K562 (cell line): Measurements from ENCODE around the gene LY6G6F. TPM values are rescaled to one million over a fixed set of nuclear protein-coding genes. Genes with fewer than 3 reads are reported as not detected.

Experiments
- CBFB ChIP-seq: sonication (generic); formaldehyde crosslinking; IDR thresholded peaks from 2 replicates; pipeline ENCODE4 v1.4.0; 2020; ENCODE audit warnings: mild to moderate bottlenecking, missing genetic modification reagents
- CC2D1A ChIP-seq: fragments of 450-650 bp; IDR thresholded peaks from 2 replicates; pipeline ENCODE4 v1.6.1; 2017; ENCODE audit warnings: mild to moderate bottlenecking
- FOXA3 ChIP-seq, 2 experiments: fragments of 450-650 bp in 1 of 2; sonication (generic) in 1 of 2; formaldehyde crosslinking; IDR thresholded peaks in 1 of 2; conservative IDR thresholded peaks in 1 of 2; 2 replicates each; pipeline versions ENCODE4 v1.4.0 to v1.8.0; 2020 to 2022; ENCODE audit warnings: mild to moderate bottlenecking in 2 of 2, missing genetic modification reagents in 1 of 2
- FOXO4 ChIP-seq: fragments of 450-650 bp; formaldehyde crosslinking; IDR thresholded peaks from 2 replicates; pipeline ENCODE4 v1.4.0; 2020; ENCODE audit warnings: mild to moderate bottlenecking, moderate library complexity
- JUND ChIP-seq, 2 experiments: IDR thresholded peaks; 2 replicates in 1 of 2; 3 replicates in 1 of 2; pipeline ENCODE4 v1.6.1; 2011; ENCODE audit warnings: borderline replicate concordance in 2 of 2, low read depth in 2 of 2, low read length in 2 of 2, improper control_type of control experiment in 1 of 2, missing biosample characterization in 1 of 2, missing genetic modification characterization in 1 of 2, missing genetic modification reagents in 1 of 2
- MYBL2 ChIP-seq, 2 experiments: fragments of 450-650 bp in 1 of 2; sonication (generic) in 1 of 2; formaldehyde crosslinking in 1 of 2; IDR thresholded peaks; 2 replicates each; pipeline versions ENCODE4 v1.6.1 to v1.8.1; 2017 to 2022; ENCODE audit warnings: borderline replicate concordance in 1 of 2, inconsistent platforms in 1 of 2, low read depth in 1 of 2, mild to moderate bottlenecking in 1 of 2, missing genetic modification reagents in 1 of 2, moderate library complexity in 1 of 2
- PHF21A ChIP-seq: fragments of 450-650 bp; IDR thresholded peaks from 2 replicates; pipeline ENCODE4 v1.6.1; 2017; ENCODE audit warnings: low read depth, borderline replicate concordance
- SIRT6 ChIP-seq: IDR thresholded peaks from one replicate; pipeline ENCODE4 v1.6.1; 2012; ENCODE audit warnings: low read depth, mild to moderate bottlenecking, control low read depth, inconsistent platforms, low read length, moderate library complexity
- ZBTB34 ChIP-seq: fragments of 250-450 bp; sonication (Bioruptor Pico); IDR thresholded peaks from 2 replicates; pipeline ENCODE4 v1.8.0; 2021; ENCODE audit warnings: mild to moderate bottlenecking, moderate library complexity
- ZNF76 ChIP-seq: fragments of 250-450 bp; sonication (Bioruptor Pico); IDR thresholded peaks from 2 replicates; pipeline ENCODE4 v1.4.0; 2020; ENCODE audit warnings: mild to moderate bottlenecking, moderate library complexity, borderline replicate concordance
- polyA plus RNA-seq, 8 experiments: library from polyadenylated mRNA; depleted of rRNA in 4 of 8; stranded (reverse) in 5 of 8; unstranded in 3 of 8; fragments of >200 nt; fragmentation: Nextera tagmentation in 2 of 8; fragmentation: Illumina TruSeq in 1 of 8; extraction: Ambion mirVana in 2 of 8; extraction: Trizol in 1 of 8; gene quantifications; 2 replicates each; pipeline versions ENCODE4 v1.2.1 to v1.2.3, GENCODE V29; 2011 to 2014; ENCODE audit warnings: inconsistent platforms in 1 of 8, missing spikeins in 1 of 8
- total RNA-seq, 7 experiments: library from RNA; depleted of rRNA in 6 of 7; stranded (reverse); fragments of >200 nt in 6 of 7; fragmentation: Illumina TruSeq in 2 of 7; extraction: Trizol in 2 of 7; gene quantifications; 2 replicates each; pipeline versions ENCODE4 v1.2.1 to v1.2.3, GENCODE V29; 2011 to 2021; ENCODE audit warnings: low replicate concordance in 1 of 7
- TF ChIP-seq, protein P1 (sequence below): sonication (generic); formaldehyde crosslinking; IDR thresholded peaks from 2 replicates; pipeline ENCODE4 v1.8.1; 2023; ENCODE audit warnings: mild to moderate bottlenecking, missing genetic modification reagents, moderate library complexity

The LY6G6F gene
- total and polyA plus RNA-seq, 9 of the 15 experiments (the other 6 are each of a cell fraction or from before 2014, with no cell fraction given) = 0.14 to 0.50 (median 0.28) TPM; not detected in 2

DNA sequence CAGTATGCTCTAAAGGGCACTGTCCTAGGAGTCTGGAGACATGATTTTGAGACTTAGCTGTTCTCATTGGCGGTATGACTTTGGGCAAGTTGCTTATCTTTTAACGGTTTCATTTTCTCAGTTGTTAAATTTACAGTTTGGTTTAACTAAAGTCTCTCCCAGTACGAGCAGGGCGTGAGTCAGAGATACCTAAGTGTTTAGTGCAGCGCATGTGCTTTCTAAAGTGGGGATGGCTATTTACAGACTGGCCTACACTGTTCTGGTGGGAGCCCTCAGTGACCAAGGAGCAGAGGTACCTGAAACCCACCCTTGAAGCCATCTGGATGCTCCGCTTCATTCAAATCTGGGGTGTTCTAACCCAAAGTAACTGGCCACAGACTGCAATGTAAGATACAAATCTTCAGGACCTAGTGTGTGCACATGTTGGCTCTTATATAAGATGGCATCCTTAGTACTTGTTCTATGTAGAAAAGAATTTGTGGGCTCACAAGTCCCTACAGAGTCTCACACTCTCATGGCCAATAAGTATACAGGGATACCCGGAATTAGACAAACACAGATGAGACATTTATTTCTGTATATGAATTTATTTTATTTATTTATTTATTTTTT is 43.9 kb downstream of the LY6G6F start (continued):
- peak; percentile 66; the same call in 1 of the 2 replicates for TF ChIP-seq FOXO4 (CRISPR knock-in tag)
- peak; percentile 52 for TF ChIP-seq JUND (IDR thresholded peaks at IDR 0.05; ENCODE audit: borderline replicate concordance, low read depth, low read length)
- peak; percentile 34; the same call in 1 of the 3 replicates for TF ChIP-seq JUND (tag; IDR thresholded peaks at IDR 0.05; ENCODE audit: borderline replicate concordance, low read depth, low read length)
- TF ChIP-seq FOXA3 (CRISPR knock-in tag; conservative IDR thresholded peaks at IDR 0.05 in 1 of 2, IDR thresholded peaks at IDR 0.05 in 1 of 2) = peak in 1 of 2 experiments; percentile 75; a peak in 1 of 4 replicates
- no peak for TF ChIP-seq CBFB (CRISPR knock-in tag)
- no peak for TF ChIP-seq ZNF76 (CRISPR knock-in tag)
- TF ChIP-seq, protein P1, sequence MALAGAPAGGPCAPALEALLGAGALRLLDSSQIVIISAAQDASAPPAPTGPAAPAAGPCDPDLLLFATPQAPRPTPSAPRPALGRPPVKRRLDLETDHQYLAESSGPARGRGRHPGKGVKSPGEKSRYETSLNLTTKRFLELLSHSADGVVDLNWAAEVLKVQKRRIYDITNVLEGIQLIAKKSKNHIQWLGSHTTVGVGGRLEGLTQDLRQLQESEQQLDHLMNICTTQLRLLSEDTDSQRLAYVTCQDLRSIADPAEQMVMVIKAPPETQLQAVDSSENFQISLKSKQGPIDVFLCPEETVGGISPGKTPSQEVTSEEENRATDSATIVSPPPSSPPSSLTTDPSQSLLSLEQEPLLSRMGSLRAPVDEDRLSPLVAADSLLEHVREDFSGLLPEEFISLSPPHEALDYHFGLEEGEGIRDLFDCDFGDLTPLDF (CRISPR knock-in tag) = no peak
- no peak for TF ChIP-seq SIRT6
- no peak for TF ChIP-seq CC2D1A
- TF ChIP-seq PHF21A = no peak; the same call in 1 of the 2 replicates
- peak; percentile 60 for TF ChIP-seq MYBL2 (IDR thresholded peaks at IDR 0.05; ENCODE audit: low read depth)
- no peak for TF ChIP-seq MYBL2 (CRISPR knock-in tag; IDR thresholded peaks at IDR 0.05; ENCODE audit: borderline replicate concordance)
- no peak for TF ChIP-seq ZBTB34 (CRISPR knock-in tag)
